ENCODE results near the gene CTXND1.

The CTXND1 gene

GRCh38 chr15:80207887-80208286 is 44.1 kb downstream of the CTXND1 start:
- no peak for DNase-seq

- no peak for DNase-seq
Observed at GRCh38 chr15:80204231-80204630, 47.8 kb downstream of the CTXND1 start.

DNA sequence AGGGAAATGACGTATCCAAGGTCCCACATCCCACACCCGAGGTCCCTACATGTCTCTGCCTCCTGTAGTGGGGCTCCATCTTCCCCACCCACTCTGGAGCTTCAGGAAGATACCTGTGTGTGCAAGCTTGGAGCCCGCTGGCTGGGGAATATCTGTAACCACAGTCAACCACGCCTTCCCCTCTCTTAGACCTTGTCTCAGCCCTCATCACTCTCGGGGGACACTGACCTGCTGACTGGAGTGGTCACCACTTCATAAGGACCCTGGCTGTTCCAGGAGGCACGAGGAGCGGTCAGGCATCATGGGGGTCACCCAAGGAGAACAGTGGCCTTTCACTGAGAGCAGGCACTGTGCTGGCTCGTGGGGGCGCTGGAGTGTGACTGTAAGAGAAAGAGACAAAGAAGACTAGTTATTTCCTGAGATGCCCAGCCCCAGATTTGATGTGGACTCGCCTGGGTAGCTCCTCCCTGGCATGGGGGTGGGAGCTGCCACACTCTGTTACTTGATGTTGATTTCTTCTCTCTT is 48.6 kb downstream of the CTXND1 start:
- DNase-seq, result no peak

- peak; percentile 19 for DNase-seq
Observed at GRCh38 chr15:80202641-80203360, 49.2 kb downstream of the CTXND1 start.

- DNase-seq, result no peak
Observed at GRCh38 chr15:80202016-80202315, 50.0 kb downstream of the CTXND1 start.

DNA sequence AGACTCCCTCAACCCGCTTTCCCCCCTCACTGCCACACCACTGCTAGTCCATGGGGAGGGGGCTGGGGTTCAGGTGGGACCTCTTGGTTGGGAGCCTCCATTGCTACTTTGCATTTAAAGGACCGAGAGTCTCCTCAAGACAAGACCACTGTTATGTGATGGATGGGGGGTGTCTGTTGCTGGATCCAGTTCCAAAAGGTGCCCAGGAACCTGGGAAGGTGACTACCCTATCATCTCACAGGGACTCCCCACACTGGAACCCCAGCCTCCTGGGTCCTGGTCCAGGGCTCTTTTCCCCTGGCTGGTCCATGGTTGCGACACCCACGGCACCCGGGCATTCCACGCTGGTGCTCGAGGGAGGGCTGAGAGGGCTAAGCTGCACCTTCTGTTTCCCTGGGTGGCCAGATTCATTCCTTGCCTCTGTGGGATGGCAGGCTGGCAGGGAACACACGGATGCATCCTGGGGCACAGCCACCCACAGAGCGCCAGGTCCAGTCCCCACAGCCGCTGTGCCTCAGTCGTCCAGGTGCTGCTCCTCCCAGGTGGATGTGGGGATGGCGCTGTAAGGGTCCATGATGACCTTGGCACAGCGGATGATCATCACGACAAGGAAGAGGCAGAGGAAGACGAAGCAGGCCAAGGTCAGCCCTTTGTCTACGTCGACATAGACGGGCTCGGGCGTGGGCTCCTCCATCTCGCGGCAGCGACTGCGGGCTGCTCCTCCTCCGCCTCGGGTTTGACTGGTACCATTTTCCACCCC is 50.6 kb downstream of the CTXND1 start:
- no peak for DNase-seq

DNA sequence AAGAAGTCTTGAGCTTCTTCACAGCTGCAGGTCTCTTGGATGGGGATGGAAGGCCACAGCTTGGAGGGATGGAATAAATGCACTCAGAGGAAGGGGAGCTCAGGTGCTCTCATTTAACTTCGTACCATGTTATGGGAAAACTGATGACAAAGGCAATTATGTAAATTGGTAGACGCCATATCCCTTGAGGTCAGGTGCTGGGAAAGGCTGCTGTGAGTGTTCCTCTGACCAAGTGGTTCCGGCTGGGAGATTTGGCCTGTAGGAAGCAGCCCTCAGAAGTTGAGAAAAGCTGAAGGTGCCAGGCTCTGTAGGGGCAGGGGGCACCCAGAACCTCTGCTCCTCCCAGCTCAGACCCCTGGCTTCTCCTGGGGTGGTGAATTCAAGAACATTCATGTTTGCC is 52.1 kb downstream of the CTXND1 start:
- DNase-seq, result no peak

GRCh38 chr15:80199366-80199765 is 52.6 kb downstream of the CTXND1 start:
- no peak for DNase-seq

- DNase-seq, result no peak
Observed at GRCh38 chr15:80194914-80195313, 57.1 kb downstream of the CTXND1 start.

GRCh38 chr15:80194186-80194585 is 57.8 kb downstream of the CTXND1 start:
- no peak for DNase-seq

GRCh38 chr15:80191897-80192595 is 60.0 kb downstream of the CTXND1 start:
- no peak for DNase-seq

GRCh38 chr15:80191198-80191597 is 60.8 kb downstream of the CTXND1 start:
- no peak for DNase-seq

DNA sequence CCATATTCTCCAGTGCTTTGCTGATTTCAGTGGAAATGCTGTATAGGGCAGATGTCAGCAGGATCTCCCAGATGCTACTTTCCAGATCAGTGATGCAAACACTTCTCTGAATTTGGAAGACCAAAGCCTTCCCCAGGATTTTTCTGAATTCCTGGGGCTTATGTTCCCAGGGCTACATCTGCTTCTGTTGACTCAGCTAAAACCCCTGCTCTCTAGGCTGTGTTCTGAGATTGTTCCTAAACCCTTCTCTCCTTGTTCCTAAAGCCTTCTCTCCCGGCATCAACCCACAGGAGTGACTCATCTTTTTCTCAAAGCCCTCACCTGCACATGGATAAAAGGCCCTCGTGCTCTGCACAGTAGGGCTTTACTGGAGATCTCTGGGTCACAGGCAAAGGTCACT is 63.8 kb downstream of the CTXND1 start:
- DNase-seq, result no peak

GRCh38 chr15:80186597-80186996 is 65.4 kb downstream of the CTXND1 start:
- DNase-seq, result no peak

DNA sequence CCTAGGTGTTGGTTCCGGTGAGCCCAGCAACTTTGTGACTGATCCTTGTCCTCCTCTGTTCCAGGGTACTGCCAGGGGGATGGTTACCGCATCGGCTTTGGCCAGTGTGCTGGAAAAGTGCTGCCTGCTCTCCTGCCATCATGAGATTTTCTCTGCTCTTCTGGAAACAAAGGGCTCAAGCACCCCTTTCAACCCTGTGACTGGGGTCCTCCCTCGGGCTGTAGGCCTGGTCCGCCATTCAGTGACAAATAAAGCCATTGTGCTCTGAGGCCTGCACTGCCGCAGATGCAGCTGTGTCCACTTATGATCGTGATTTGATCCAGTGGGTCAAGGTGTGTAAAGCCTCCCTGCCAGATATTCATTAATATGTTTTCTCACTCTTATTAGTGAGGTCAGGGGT is 65.9 kb downstream of the CTXND1 start:
- no peak for DNase-seq

GRCh38 chr15:80185152-80185551 is 66.9 kb downstream of the CTXND1 start:
- no peak for DNase-seq

DNA sequence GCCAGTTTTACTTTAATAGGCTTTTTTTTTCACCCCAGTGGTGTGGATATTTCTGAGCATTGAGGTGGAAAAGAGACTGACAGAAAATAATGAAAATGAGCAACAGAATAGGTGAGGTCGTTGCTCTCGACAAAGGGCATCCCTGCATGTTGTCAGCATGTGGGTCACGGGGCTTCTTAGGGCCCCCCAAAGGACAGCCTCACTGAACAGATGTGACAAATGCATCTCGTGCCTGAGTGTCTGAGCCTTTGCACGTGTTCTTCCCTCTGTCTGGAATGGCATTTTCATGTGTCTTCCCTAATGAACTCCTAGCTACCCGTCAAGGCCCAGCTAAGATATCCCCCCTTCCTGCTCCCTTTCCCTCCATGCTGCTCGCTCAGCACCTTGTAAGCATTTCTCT is 67.5 kb downstream of the CTXND1 start:
- DNase-seq, result no peak

GRCh38 chr15:80183886-80184285 is 68.1 kb downstream of the CTXND1 start:
- DNase-seq, result peak; percentile 23

- DNase-seq, result no peak
Observed at GRCh38 chr15:80183306-80183705, 68.7 kb downstream of the CTXND1 start.

GRCh38 chr15:80182611-80183261 is 69.3 kb downstream of the CTXND1 start:
- DNase-seq, result no peak

GRCh38 chr15:80180986-80181385 is 71.0 kb downstream of the CTXND1 start:
- no peak for DNase-seq

GRCh38 chr15:80180468-80180867 is 71.5 kb downstream of the CTXND1 start:
- DNase-seq, result no peak

DNA sequence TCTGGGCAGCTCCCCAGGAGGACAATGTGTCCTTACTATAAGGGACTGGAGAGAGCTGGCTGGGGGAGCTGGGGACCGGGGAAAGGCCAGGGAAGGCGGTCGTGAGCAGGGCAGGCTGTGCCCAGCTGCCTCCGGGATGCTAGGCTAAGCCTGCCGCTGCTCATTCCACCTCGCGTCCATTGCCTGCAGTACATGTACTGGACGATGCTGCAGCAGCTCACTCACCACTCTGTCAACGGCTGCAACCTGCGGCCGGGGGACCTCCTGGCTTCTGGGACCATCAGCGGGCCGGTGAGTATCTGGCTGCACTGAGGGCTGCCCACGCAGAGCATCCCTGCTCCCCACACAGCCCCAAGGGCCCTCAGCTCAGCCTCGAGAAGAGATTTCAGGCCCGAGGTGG is 72.1 kb downstream of the CTXND1 start:
- no peak for DNase-seq
